HCT116 (cell line): Measurements from ENCODE around the gene TCF12. TPM values are rescaled to one million over a fixed set of nuclear protein-coding genes. Genes with fewer than 3 reads are reported as not detected.
A peak's percentile ranks its signal among the peaks of the same experiment; 100 is the strongest.

ENCODE experiments used
- ATAC-seq: fragments of 200-7000 bp; cut with Tn5 transposase; 2 replicates; pipeline ENCODE4 v1.9.1; 2020; ENCODE audit warnings: mild to moderate bottlenecking, moderate library complexity
- BruUV-seq: library from RNA; stranded (reverse); fragments of 400-500 nt; replicated peaks from 2 replicates; lab custom pipeline; 2021; lab: Mats Ljungman, UMichigan
- CTCF ChIA-PET: fragments of 300-600 bp; sonication (Branson Sonifier 250); formaldehyde crosslinking; loops from one replicate; lab custom pipeline; 2021; ENCODE audit warnings: antibody characterized with exemption; lab: Charles Lee
- POLR2A ChIA-PET: fragments of 300-600, 350-600 bp; sonication (Branson Sonifier 250); formaldehyde crosslinking; loops from one replicate; lab custom pipeline; 2021; ENCODE audit warnings: antibody characterized with exemption; lab: Charles Lee
- RAD21 ChIA-PET, 2 experiments: fragments of 300-600 bp; sonication (Branson Sonifier 250); formaldehyde crosslinking; loops; one replicate each; lab custom pipeline; 2023; ENCODE audit warnings: low total read pairs in 2 of 2; ENCODE audit not compliant: uncharacterized antibody in 2 of 2, unreplicated experiment in 2 of 2, low non-redundant PET in 1 of 2; lab: Charles Lee
- DNase-seq: peaks from one replicate; pipeline ENCODE4 v3.0.0-alpha.2; 2010; ENCODE audit warnings: low read depth, low spot score
- H2AFZ ChIP-seq: fragments of 200-600 bp; shearing (Covaris generic), sonication (generic); 2 replicates; pipeline ENCODE4 v1.6.1; 2017; ENCODE audit warnings: low read depth, mixed run types, mixed read lengths, antibody characterized with exemption, low read length; ENCODE audit not compliant: poor library complexity, severe bottlenecking
- H3K27ac ChIP-seq: 2 replicates; pipeline ENCODE4 v1.5.1; 2012; ENCODE audit warnings: low read depth, low read length
- H3K27me3 ChIP-seq: fragments of 200-600 bp; sonication (generic); 2 replicates; pipeline ENCODE4 v1.6.1; 2016; ENCODE audit warnings: mixed run types, low read length, mixed read lengths; ENCODE audit not compliant: insufficient read depth
- H3K36me3 ChIP-seq, 2 experiments: fragments of 200-500 bp in 1 of 2; fragments of 200-600 bp in 1 of 2; sonication (Bioruptor generic) in 1 of 2; sonication (generic) in 1 of 2; 2 replicates each; pipeline versions ENCODE4 v1.5.1 to v1.6.1; 2014 to 2016; ENCODE audit warnings: low read length in 2 of 2, inconsistent platforms in 1 of 2, mixed read lengths in 1 of 2, mixed run types in 1 of 2; ENCODE audit not compliant: insufficient read depth in 2 of 2, control insufficient read depth in 1 of 2
- H3K4me1 ChIP-seq, 2 experiments: fragments of 200-600 bp in 1 of 2; sonication (generic) in 1 of 2; 2 replicates each; pipeline versions ENCODE4 v1.5.1 to v1.6.1; 2012 to 2017; ENCODE audit warnings: low read length in 2 of 2, inconsistent platforms in 1 of 2, mild to moderate bottlenecking in 1 of 2, mixed read lengths in 1 of 2, mixed run types in 1 of 2, moderate library complexity in 1 of 2; ENCODE audit not compliant: insufficient read depth in 2 of 2, control insufficient read depth in 1 of 2
- H3K4me2 ChIP-seq: fragments of 200-600 bp; sonication (generic); 2 replicates; pipeline ENCODE4 v1.6.1; 2017; ENCODE audit warnings: mixed run types, low read length, mixed read lengths
- H3K4me3 ChIP-seq, 2 experiments: fragments of 200-600 bp in 1 of 2; sonication (generic) in 1 of 2; replicated peaks in 1 of 2; 2 replicates each; pipeline ENCODE4 v1.5.1; 2011 to 2016; ENCODE audit warnings: low read length in 2 of 2, control low read depth in 1 of 2, low read depth in 1 of 2, mild to moderate bottlenecking in 1 of 2, mixed read lengths in 1 of 2, mixed run types in 1 of 2
- H3K79me2 ChIP-seq: fragments of 200-600 bp; sonication (generic); 2 replicates; pipeline ENCODE4 v1.6.1; 2017; ENCODE audit warnings: mild to moderate bottlenecking, mixed run types, low read length, moderate library complexity, mixed read lengths; ENCODE audit not compliant: insufficient read depth
- H3K9ac ChIP-seq: fragments of 200-600 bp; sonication (generic); 2 replicates; pipeline ENCODE4 v1.6.1; 2016; ENCODE audit warnings: low read length, mixed read lengths
- H3K9me2 ChIP-seq: fragments of 200-600 bp; sonication (generic), shearing (Covaris generic); 2 replicates; pipeline ENCODE4 v1.6.1; 2017; ENCODE audit warnings: mixed run types, mild to moderate bottlenecking, moderate library complexity; ENCODE audit not compliant: insufficient read depth
- H3K9me3 ChIP-seq, 2 experiments: fragments of 200-500 bp in 1 of 2; fragments of 200-600 bp in 1 of 2; sonication (Bioruptor generic) in 1 of 2; sonication (generic) in 1 of 2; 2 replicates each; pipeline ENCODE4 v1.6.1; 2014 to 2017; ENCODE audit warnings: low read length in 2 of 2, mixed read lengths in 2 of 2, inconsistent platforms in 1 of 2, low read depth in 1 of 2, mild to moderate bottlenecking in 1 of 2, mixed run types in 1 of 2, moderate library complexity in 1 of 2; ENCODE audit not compliant: control insufficient read depth in 1 of 2, insufficient read depth in 1 of 2
- H4K20me1 ChIP-seq: fragments of 200-600 bp; sonication (generic), shearing (Covaris generic); 2 replicates; pipeline ENCODE4 v1.6.1; 2017; ENCODE audit warnings: mixed run types, mild to moderate bottlenecking, moderate library complexity; ENCODE audit not compliant: insufficient read depth
- ATF3 ChIP-seq: IDR thresholded peaks from 2 replicates; pipeline ENCODE4 v1.6.1; 2012
- CBX3 ChIP-seq: IDR thresholded peaks from 2 replicates; pipeline ENCODE4 v1.6.1; 2012; ENCODE audit warnings: low read depth
- ELF1 ChIP-seq: IDR thresholded peaks from 2 replicates; pipeline ENCODE4 v1.6.1; 2012; ENCODE audit warnings: low read depth, borderline replicate concordance
- EZH2phosphoT487 ChIP-seq: fragments of 200-600 bp; IDR thresholded peaks from 2 replicates; pipeline ENCODE4 v1.6.1; 2018; ENCODE audit warnings: antibody characterized with exemption, borderline replicate concordance
- FOSL1 ChIP-seq: IDR thresholded peaks from 2 replicates; pipeline ENCODE4 v1.6.1; 2012; ENCODE audit warnings: low read depth
- JUND ChIP-seq: IDR thresholded peaks from 2 replicates; pipeline ENCODE4 v1.6.1; 2012
- MAX ChIP-seq: IDR thresholded peaks from 2 replicates; pipeline ENCODE4 v1.6.1; 2012
- POLR2A ChIP-seq: IDR thresholded peaks from 2 replicates; pipeline ENCODE4 v1.7.0; 2011; ENCODE audit warnings: borderline replicate concordance; ENCODE audit not compliant: insufficient read depth, insufficient read length; ENCODE audit errors: extremely low read depth
- RAD21 ChIP-seq: IDR thresholded peaks from 2 replicates; pipeline ENCODE4 v1.6.1; 2012; ENCODE audit warnings: low read depth, mild to moderate bottlenecking
- SP1 ChIP-seq: IDR thresholded peaks from 2 replicates; pipeline ENCODE4 v1.6.1; 2012; ENCODE audit warnings: low read depth
- SRF ChIP-seq: IDR thresholded peaks from 2 replicates; pipeline ENCODE4 v1.6.1; 2012; ENCODE audit warnings: low read depth
- TCF7L2 ChIP-seq: IDR thresholded peaks from 2 replicates; pipeline ENCODE4 v1.7.0; 2011; ENCODE audit warnings: borderline replicate concordance, inconsistent platforms; ENCODE audit not compliant: insufficient read depth, insufficient read length; ENCODE audit errors: extremely low read depth
- YY1 ChIP-seq: IDR thresholded peaks from 2 replicates; pipeline ENCODE4 v1.6.1; 2011; ENCODE audit warnings: low read length, low read depth, moderate library complexity, mild to moderate bottlenecking; ENCODE audit not compliant: insufficient replicate concordance; ENCODE audit errors: extremely low read depth
- ZBTB33 ChIP-seq: IDR thresholded peaks from 2 replicates; pipeline ENCODE4 v1.6.1; 2011; ENCODE audit warnings: mild to moderate bottlenecking, low read length, moderate library complexity; ENCODE audit not compliant: insufficient replicate concordance; ENCODE audit errors: extremely low read depth
- ZNF274 ChIP-seq: fragments of 200-500 bp; sonication (Bioruptor generic); IDR thresholded peaks from 2 replicates; pipeline ENCODE4 v1.6.1; 2014; ENCODE audit warnings: mild to moderate bottlenecking, low read depth, low read length, inconsistent platforms
- intact Hi-C: fragments of 100-400 bp; cut with micrococcal nuclease; formaldehyde crosslinking; loops from 2 replicates; pipeline ENCODE4 v1.10.0; 2022
- total RNA-seq: library from RNA; stranded (reverse); gene quantifications from one replicate; pipeline ENCODE4 v1.2.1, GENCODE V29; 2021; ENCODE audit not compliant: unreplicated experiment

Gene TCF12
- total RNA-seq, 1 experiment from 2014 or later = 71.6 TPM

GRCh38 chr15:57215881-57216280 lies 297.4 kb downstream of the TCF12 start (continued):
- TF ChIP-seq ELF1 (no peak), ZNF274 (no peak), YY1 (no peak), MAX (no peak), CBX3 (no peak)

- RAD21 ChIA-PET = no interaction called here
- no TSS peak for BruUV-seq
Measured at GRCh38 chr15:57216288-57216687, 297.8 kb downstream of the TCF12 start.

GRCh38 chr15:57217778-57218598 lies 299.5 kb downstream of the TCF12 start:
- POLR2A ChIA-PET = no interaction called here
- TF ChIP-seq ATF3 (no peak), FOSL1 (no peak), TCF7L2 (no peak), SRF (no peak), RAD21 (no peak), ZBTB33 (no peak), POLR2A (no peak), SP1 (no peak), CBX3 (no peak), ELF1 (no peak)

More at GRCh38 chr15:57216288-57216687, 297.8 kb downstream of the TCF12 start:
- no peaks in the 10 kb centered on the region for H3K27me3 ChIP-seq
- intact Hi-C loops = no loop called here
- no peaks in the 10 kb centered on the region; the same call in 1 of the 2 replicates for H4K20me1 ChIP-seq
- TF ChIP-seq EZH2phosphoT487 (no peak), FOSL1 (peak; percentile 28; the same call in 1 of the 2 replicates), JUND (peak; percentile 14; the same call in 1 of the 2 replicates)
- no peaks in the 10 kb centered on the region for H3K9me2 ChIP-seq
- ChIA-PET CTCF (no interaction called here), POLR2A (no interaction called here)
- no peak overlapping the region for H2AFZ ChIP-seq
- no peak overlapping the region for H3K27ac ChIP-seq
- no peaks in the 10 kb centered on the region for H3K36me3 ChIP-seq
- peaks cover 8 to 9% of the 10 kb centered on the region in 2 experiments; a peak in 3 of 4 replicates for H3K4me1 ChIP-seq
- H3K4me2 ChIP-seq = no peak overlapping the region
- no peaks in the 10 kb centered on the region for H3K9me3 ChIP-seq
- H3K79me2 ChIP-seq = no peaks in the 10 kb centered on the region
- H3K9ac ChIP-seq = no peak overlapping the region
- ATAC-seq (no peak), DNase-seq (no peak)
- no peak overlapping the region for H3K4me3 ChIP-seq

More at GRCh38 chr15:57217778-57218598, 299.5 kb downstream of the TCF12 start:
- no TSS peak for BruUV-seq
- RAD21 ChIA-PET = no interaction called here
- Histone ChIP-seq H3K27me3 (no peaks in the 10 kb centered on the region), H3K9me2 (no peaks in the 10 kb centered on the region), H3K4me3 (no peak overlapping the region), H3K27ac (no peak overlapping the region), H3K4me1 (peaks cover 8 to 9% of the 10 kb centered on the region in 2 experiments; a peak in 3 of 4 replicates), H3K9ac (no peak overlapping the region), H4K20me1 (no peaks in the 10 kb centered on the region; the same call in 1 of the 2 replicates), H3K9me3 (no peaks in the 10 kb centered on the region), H3K4me2 (no peak overlapping the region), H2AFZ (no peak overlapping the region), H3K79me2 (no peaks in the 10 kb centered on the region), H3K36me3 (no peaks in the 10 kb centered on the region)
- no peak for DNase-seq
- CTCF ChIA-PET = no interaction called here
- intact Hi-C loops = no loop called here
- no peak for ATAC-seq
